HG02610 (cell line): Measurements from ENCODE around the gene HNRNPM.
A peak's percentile ranks its signal among the peaks of the same experiment; 100 is the strongest.
"Not testable (repeated sequence)": the region's sequence is repeated elsewhere in the genome, so short reads cannot be mapped to it uniquely, and the experiment has no call there.

Experiments
- ATAC-seq: cut with Tn5 transposase; IDR thresholded peaks from one replicate; pipeline ENCODE4 v1.9.1; 2021; ENCODE audit warnings: mild to moderate bottlenecking, moderate library complexity; ENCODE audit not compliant: unreplicated experiment

HNRNPM gene, protein sequence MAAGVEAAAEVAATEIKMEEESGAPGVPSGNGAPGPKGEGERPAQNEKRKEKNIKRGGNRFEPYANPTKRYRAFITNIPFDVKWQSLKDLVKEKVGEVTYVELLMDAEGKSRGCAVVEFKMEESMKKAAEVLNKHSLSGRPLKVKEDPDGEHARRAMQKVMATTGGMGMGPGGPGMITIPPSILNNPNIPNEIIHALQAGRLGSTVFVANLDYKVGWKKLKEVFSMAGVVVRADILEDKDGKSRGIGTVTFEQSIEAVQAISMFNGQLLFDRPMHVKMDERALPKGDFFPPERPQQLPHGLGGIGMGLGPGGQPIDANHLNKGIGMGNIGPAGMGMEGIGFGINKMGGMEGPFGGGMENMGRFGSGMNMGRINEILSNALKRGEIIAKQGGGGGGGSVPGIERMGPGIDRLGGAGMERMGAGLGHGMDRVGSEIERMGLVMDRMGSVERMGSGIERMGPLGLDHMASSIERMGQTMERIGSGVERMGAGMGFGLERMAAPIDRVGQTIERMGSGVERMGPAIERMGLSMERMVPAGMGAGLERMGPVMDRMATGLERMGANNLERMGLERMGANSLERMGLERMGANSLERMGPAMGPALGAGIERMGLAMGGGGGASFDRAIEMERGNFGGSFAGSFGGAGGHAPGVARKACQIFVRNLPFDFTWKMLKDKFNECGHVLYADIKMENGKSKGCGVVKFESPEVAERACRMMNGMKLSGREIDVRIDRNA

DNA sequence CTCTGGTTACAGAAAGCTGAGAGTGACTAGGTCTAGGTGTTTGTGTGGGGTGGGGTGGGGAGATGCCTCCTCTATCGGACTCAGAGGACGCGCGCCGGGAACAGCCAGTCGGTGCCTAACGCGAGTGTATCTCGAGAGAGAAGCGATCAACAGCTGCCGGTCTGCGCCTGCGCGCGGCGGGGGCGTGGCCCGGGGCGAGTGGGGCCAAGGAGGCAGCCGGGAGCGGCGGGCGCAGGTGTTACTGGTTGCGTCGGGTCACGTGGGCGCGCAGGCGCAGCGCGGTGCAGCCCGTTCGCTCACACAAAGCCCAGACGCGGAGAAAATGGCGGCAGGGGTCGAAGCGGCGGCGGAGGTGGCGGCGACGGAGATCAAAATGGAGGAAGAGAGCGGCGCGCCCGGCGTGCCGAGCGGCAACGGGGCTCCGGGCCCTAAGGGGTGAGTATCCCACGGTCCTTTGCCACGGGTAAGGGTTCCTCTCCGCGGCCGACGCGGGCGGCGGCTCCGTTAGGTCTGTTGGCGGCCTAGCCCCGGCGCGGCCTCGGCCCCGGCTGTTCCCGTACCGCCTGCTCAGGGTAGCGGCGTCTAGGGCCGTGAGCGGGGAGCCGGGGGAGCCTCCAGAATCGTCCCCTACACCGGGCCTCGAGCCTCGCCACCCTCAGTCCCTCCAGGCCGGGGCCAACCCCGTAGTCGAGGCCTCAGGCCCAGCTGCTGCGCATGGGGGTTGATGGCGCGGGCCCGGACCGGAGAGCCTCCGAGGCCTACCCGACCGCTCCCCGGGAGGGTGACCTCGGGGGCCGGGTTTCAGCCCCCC, at the start of gene HNRNPM:
Gene HNRNPM, plus strand, starts transcription at position 299 of the 811 bp plus-strand sequence. Its CDS starts 24 bp downstream, at position 323.
- peak; percentile 77 for ATAC-seq

GRCh38 chr19:8395621-8396082, 49.1 kb upstream of the HNRNPM start:
- ATAC-seq = no peak

- ATAC-seq = no peak
These were observed 48.6 kb upstream of the HNRNPM start for GRCh38 chr19:8396185-8396562.

GRCh38 chr19:8396563-8397203, 48.1 kb upstream of the HNRNPM start:
- ATAC-seq = peak; percentile 39

DNA sequence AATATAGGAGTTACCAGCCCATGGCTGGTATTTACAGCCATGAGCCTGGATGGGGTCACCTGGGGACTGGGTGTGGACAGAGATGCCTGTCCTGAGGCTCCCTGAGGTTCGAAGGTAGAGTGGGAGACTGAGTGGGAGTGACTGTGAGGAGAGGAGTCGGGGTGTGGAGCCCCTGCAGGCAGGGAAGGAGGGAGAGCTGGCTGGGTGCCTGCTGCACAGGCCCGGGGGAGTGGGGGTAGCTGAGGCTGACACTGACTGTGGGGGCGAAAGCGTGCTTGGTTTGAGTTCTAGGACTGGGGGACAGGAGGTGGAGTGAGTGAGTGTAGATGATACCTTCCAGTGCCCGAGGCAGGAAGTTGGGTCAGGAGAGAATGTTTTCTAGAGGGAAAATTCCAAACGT, 47.5 kb upstream of the HNRNPM start:
- no peak for ATAC-seq

DNA sequence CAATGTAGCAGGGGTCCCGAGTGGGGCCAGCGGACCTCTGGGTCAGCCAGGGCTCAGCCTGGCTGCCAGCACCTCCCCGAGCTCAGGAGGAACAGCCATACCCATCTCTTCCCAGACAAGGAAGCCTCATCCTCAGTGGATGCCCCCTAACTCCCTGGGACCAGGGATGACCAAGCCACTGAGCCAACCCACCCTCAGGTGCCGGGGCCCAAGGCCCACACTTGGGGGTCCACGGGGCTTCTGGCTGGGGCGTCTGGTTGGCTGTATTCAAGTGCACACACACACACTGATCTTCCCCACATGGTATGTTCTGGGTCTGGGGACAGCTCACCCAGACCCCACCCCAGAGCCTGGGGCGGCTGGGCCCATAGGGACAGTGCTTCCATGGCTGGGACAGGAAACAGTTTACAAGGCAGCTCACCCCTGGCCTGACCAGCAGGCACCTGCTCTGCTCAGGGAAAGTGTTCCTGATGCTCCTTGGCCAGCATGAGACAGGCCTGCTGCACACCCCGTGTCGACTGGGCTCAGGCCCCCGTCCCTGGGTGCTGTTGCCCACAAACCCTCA, 46.9 kb upstream of the HNRNPM start:
- ATAC-seq = no peak

DNA sequence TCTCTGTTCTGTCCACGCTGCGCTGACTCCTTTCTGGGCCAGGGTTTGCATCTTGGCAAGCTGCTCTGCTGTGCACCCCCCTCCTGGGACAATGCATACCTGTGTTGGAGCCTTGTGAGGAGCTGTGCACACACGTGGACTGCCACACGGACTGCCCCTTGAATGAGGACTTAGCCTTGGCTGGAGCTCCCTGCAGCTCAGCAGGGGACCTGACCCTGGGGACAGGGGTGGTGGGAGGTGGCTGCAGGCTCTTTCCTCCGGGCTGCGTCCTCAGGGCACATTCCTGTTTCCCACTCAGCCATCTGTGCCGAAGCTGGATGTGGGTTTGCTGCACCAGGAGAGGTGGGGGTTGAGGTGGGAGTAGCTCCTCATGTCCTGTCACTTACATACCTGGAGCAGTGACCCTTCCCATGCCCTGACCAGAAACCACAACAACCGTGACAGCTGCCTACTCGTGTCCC, 46.4 kb upstream of the HNRNPM start:
- no peak for ATAC-seq

GRCh38 chr19:8399681-8400188, 45.0 kb upstream of the HNRNPM start:
- ATAC-seq = no peak

GRCh38 chr19:8401981-8402411, 42.8 kb upstream of the HNRNPM start:
- no peak for ATAC-seq

DNA sequence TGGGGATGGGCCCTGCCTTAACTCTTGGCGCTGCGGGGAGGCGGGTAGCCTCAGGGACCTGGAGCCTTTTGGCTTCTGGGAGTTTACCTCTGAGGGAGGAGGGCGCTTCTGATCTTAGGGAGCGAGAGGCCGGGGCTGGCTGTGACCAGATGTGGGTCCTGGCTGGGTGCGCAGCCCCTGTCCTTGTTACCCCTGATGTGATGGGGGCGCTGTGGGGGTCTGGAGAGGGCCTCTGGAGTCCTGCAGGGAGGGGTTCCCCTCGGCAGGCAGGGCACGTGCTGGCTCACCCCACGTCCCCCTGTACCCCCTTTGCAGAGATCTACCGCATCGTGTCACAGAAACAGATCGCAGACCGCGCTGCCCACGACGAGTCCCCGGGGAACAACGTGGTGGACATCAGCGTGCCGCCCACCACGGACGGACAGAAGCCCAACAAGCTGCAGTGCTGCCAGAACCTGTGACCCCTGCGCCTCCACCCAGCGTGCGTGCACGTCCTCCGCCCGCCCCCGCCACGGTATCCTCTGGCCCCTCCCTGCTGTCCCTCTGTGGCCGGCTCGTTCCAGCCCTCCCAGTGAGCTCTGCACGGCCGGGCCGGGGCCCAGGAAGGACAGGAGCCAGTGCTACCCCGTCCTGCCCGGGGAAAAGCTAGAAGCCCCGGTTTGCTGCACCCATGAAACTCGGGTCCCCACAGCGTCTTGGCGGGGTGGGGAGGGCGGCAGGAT, 41.5 kb upstream of the HNRNPM start:
- ATAC-seq = no peak

- no peak for ATAC-seq
These were observed 41.0 kb upstream of the HNRNPM start for GRCh38 chr19:8403820-8404109.

GRCh38 chr19:8404391-8405151, 40.2 kb upstream of the HNRNPM start:
- no peak for ATAC-seq

GRCh38 chr19:8410718-8411117, 34.1 kb upstream of the HNRNPM start:
- not testable (repeated sequence) for ATAC-seq

GRCh38 chr19:8412783-8413628, 31.8 kb upstream of the HNRNPM start, which contains the start of gene MARCHF2:
TSS of gene MARCHF2 (plus strand) at chr19:8413305. CDS start at chr19:8421841, 8,536 bp downstream.
- peak; percentile 99 for ATAC-seq

DNA sequence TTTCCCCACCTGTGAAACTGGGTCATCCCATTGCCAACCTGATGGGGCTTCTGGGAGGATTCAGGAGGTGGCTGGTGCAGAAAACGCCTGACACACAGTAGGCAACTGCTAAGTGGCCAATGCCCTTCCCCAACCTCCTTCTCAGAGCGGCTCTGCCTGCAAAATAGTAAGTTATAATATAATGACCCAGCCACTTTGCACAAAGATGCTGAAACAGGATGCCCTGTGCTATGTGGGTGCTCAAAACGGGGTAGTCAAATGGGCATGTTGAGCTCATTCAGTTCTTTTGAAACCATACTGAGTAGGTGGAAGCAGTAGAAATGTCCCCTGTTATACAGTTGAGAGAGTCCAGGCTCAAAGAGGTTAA, 31.2 kb upstream of the HNRNPM start:
- ATAC-seq = no peak

DNA sequence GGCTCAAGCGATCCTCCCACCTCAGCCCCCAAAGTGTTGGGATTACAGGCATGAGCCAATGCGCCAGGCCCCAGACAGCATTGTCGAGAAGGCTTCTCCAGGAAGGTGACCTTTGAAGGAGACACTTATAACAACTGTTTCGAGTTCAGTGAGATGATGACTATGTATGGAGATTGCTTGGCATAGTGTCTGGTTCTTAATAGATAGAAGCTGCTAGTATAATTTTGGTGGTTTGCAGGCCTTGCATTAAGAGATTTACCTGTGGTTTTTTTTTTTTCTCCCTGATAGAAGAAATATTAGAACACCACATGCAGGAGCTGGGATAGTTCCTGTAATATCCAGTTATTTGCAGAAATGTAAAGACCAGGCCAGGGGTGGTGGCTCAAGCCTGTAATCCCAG, 28.0 kb upstream of the HNRNPM start:
- no peak for ATAC-seq

GRCh38 chr19:8421484-8422461, 23.0 kb upstream of the HNRNPM start:
- no peak for ATAC-seq
